HepG2 (cell line): ENCODE results near the gene DHX57. TPM values are rescaled to one million over a fixed set of nuclear protein-coding genes. Genes with fewer than 3 reads are reported as not detected.

ENCODE experiments used
- GTF2F1 ChIP-seq: fragments of 150-350 bp; IDR thresholded peaks from 2 replicates; pipeline ENCODE4 v1.6.1; 2014; ENCODE audit warnings: low read length
- KDM5A ChIP-seq: fragments of 200-600 bp; sonication (generic); IDR thresholded peaks from 2 replicates; pipeline ENCODE4 v1.7.0; 2018; ENCODE audit warnings: antibody characterized with exemption, mild to moderate bottlenecking, low read length, borderline replicate concordance
- KLF12 ChIP-seq: sonication (generic); formaldehyde crosslinking; IDR thresholded peaks from 2 replicates; pipeline ENCODE4 v1.4.0; 2020; ENCODE audit warnings: missing genetic modification reagents, borderline replicate concordance
- MATR3 ChIP-seq: sonication (generic); formaldehyde crosslinking; IDR thresholded peaks from 2 replicates; pipeline ENCODE4 v1.4.0; 2020; ENCODE audit warnings: missing genetic modification reagents
- MTA3 ChIP-seq: sonication (generic); formaldehyde crosslinking; IDR thresholded peaks from 2 replicates; pipeline ENCODE4 v1.4.0; 2020; ENCODE audit warnings: missing genetic modification reagents
- POGZ ChIP-seq: sonication (generic); formaldehyde crosslinking; IDR thresholded peaks from 2 replicates; pipeline ENCODE4 v1.4.0; 2020; ENCODE audit warnings: mild to moderate bottlenecking, missing genetic modification reagents
- REST ChIP-seq, 2 experiments: IDR thresholded peaks; 2 replicates each; pipeline ENCODE4 v1.6.1; 2011 to 2012; ENCODE audit warnings: low read length in 2 of 2, borderline replicate concordance in 1 of 2, low read depth in 1 of 2, mild to moderate bottlenecking in 1 of 2, moderate library complexity in 1 of 2
- SNAPC5 ChIP-seq: sonication (generic); formaldehyde crosslinking; IDR thresholded peaks from 2 replicates; pipeline ENCODE4 v1.8.1; 2023; ENCODE audit warnings: mild to moderate bottlenecking, missing genetic modification reagents, borderline replicate concordance
- TOE1 ChIP-seq: sonication (generic); formaldehyde crosslinking; IDR thresholded peaks from 2 replicates; pipeline ENCODE4 v1.4.0; 2020; ENCODE audit warnings: mild to moderate bottlenecking, missing genetic modification reagents
- ZBTB42 ChIP-seq: sonication (generic); formaldehyde crosslinking; IDR thresholded peaks from 2 replicates; pipeline ENCODE4 v1.5.0; 2020; ENCODE audit warnings: mild to moderate bottlenecking, missing genetic modification reagents
- ZNF251 ChIP-seq: sonication (generic); formaldehyde crosslinking; IDR thresholded peaks from 2 replicates; pipeline ENCODE4 v1.9.0; 2021; ENCODE audit warnings: mild to moderate bottlenecking, missing genetic modification reagents
- ZNF530 ChIP-seq: sonication (generic); formaldehyde crosslinking; IDR thresholded peaks from 2 replicates; pipeline ENCODE4 v1.5.0; 2020; ENCODE audit warnings: low read depth, mild to moderate bottlenecking, missing genetic modification reagents
- ZNF557 ChIP-seq: sonication (generic); formaldehyde crosslinking; IDR thresholded peaks from 2 replicates; pipeline ENCODE4 v1.4.0; 2020; ENCODE audit warnings: missing genetic modification reagents
- ZNF768 ChIP-seq: sonication (generic); formaldehyde crosslinking; IDR thresholded peaks from 2 replicates; pipeline ENCODE4 v1.4.0; 2020; ENCODE audit warnings: missing genetic modification reagents
- polyA plus RNA-seq, 8 experiments: library from polyadenylated mRNA; depleted of rRNA in 3 of 8; stranded (reverse) in 7 of 8; unstranded in 1 of 8; fragments of >200 nt; fragmentation: Illumina TruSeq in 4 of 8; extraction: Trizol in 4 of 8; gene quantifications; 2 replicates each; pipeline versions ENCODE4 v1.2.1 to v1.2.3, GENCODE V29; 2011 to 2016; ENCODE audit warnings: low read depth in 4 of 8, missing spikeins in 1 of 8, mixed read lengths in 1 of 8; ENCODE audit not compliant: insufficient read depth in 1 of 8
- total RNA-seq, 5 experiments: library from RNA; depleted of rRNA; stranded (reverse); fragments of >200 nt; fragmentation: Illumina TruSeq; extraction: Trizol; gene quantifications; 2 replicates each; pipeline ENCODE4 v1.2.3, GENCODE V29; 2016; ENCODE audit warnings: low read depth in 1 of 5
- TF ChIP-seq, protein P1 (sequence below): sonication (generic); formaldehyde crosslinking; IDR thresholded peaks from 2 replicates; pipeline ENCODE4 v1.5.0; 2020; ENCODE audit warnings: mild to moderate bottlenecking, missing genetic modification reagents, borderline replicate concordance
- TF ChIP-seq, protein P2 (sequence below): sonication (generic); formaldehyde crosslinking; IDR thresholded peaks from 2 replicates; pipeline ENCODE4 v1.4.0; 2020; ENCODE audit warnings: mild to moderate bottlenecking, low read depth, missing genetic modification reagents

DHX57 gene
- total and polyA plus RNA-seq, 2 of the 13 experiments (the other 11 are each of a cell fraction or from before 2014, with no cell fraction given), result 9.2 to 24.2 TPM

DNA sequence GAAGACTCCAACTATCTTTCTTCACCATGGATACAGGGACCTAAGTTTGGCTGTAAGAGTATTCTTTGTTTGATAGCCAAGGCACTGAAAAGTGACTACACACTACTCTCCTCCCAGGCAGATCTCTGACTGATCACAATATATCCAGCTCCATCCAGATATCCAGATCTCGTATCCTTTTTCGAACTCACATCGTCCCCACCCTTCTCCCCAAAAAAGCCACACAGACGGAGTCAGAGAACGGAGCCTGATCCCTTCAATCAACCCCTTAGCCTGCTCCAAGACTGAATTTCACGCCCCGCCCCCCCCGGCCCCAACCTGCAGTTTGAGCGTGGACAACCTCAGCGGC is 533 bp downstream of the DHX57 start (continued):
- TF ChIP-seq, protein P1, sequence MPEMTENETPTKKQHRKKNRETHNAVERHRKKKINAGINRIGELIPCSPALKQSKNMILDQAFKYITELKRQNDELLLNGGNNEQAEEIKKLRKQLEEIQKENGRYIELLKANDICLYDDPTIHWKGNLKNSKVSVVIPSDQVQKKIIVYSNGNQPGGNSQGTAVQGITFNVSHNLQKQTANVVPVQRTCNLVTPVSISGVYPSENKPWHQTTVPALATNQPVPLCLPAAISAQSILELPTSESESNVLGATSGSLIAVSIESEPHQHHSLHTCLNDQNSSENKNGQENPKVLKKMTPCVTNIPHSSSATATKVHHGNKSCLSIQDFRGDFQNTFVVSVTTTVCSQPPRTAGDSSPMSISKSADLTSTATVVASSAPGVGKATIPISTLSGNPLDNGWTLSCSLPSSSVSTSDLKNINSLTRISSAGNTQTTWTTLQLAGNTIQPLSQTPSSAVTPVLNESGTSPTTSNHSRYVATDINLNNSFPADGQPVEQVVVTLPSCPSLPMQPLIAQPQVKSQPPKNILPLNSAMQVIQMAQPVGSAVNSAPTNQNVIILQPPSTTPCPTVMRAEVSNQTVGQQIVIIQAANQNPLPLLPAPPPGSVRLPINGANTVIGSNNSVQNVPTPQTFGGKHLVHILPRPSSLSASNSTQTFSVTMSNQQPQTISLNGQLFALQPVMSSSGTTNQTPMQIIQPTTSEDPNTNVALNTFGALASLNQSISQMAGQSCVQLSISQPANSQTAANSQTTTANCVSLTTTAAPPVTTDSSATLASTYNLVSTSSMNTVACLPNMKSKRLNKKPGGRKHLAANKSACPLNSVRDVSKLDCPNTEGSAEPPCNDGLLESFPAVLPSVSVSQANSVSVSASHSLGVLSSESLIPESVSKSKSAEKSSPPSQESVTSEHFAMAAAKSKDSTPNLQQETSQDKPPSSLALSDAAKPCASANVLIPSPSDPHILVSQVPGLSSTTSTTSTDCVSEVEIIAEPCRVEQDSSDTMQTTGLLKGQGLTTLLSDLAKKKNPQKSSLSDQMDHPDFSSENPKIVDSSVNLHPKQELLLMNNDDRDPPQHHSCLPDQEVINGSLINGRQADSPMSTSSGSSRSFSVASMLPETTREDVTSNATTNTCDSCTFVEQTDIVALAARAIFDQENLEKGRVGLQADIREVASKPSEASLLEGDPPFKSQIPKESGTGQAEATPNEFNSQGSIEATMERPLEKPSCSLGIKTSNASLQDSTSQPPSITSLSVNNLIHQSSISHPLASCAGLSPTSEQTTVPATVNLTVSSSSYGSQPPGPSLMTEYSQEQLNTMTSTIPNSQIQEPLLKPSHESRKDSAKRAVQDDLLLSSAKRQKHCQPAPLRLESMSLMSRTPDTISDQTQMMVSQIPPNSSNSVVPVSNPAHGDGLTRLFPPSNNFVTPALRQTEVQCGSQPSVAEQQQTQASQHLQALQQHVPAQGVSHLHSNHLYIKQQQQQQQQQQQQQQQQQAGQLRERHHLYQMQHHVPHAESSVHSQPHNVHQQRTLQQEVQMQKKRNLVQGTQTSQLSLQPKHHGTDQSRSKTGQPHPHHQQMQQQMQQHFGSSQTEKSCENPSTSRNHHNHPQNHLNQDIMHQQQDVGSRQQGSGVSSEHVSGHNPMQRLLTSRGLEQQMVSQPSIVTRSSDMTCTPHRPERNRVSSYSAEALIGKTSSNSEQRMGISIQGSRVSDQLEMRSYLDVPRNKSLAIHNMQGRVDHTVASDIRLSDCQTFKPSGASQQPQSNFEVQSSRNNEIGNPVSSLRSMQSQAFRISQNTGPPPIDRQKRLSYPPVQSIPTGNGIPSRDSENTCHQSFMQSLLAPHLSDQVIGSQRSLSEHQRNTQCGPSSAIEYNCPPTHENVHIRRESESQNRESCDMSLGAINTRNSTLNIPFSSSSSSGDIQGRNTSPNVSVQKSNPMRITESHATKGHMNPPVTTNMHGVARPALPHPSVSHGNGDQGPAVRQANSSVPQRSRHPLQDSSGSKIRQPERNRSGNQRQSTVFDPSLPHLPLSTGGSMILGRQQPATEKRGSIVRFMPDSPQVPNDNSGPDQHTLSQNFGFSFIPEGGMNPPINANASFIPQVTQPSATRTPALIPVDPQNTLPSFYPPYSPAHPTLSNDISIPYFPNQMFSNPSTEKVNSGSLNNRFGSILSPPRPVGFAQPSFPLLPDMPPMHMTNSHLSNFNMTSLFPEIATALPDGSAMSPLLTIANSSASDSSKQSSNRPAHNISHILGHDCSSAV (CRISPR knock-in tag), result no peak
- TF ChIP-seq ZNF557 (CRISPR knock-in tag) (0 out of 2 replicates have a peak, but pooled peaks have one; percentile 24), POGZ (CRISPR knock-in tag) (no peak), ZNF768 (CRISPR knock-in tag) (no peak), TOE1 (CRISPR knock-in tag) (no peak), KLF12 (CRISPR knock-in tag) (peak; percentile 75; the same call in 1 of the 2 replicates), ZNF251 (CRISPR knock-in tag) (0 out of 2 replicates have a peak, but pooled peaks have one; percentile 27), ZNF530 (no peak), MTA3 (CRISPR knock-in tag) (no peak), SNAPC5 (no peak), KDM5A (no peak; the same call in 1 of the 2 replicates), MATR3 (CRISPR knock-in tag) (no peak), ZBTB42 (no peak), GTF2F1 (no peak), REST (IDR thresholded peaks at IDR 0.05; ENCODE audit: borderline replicate concordance in 1 of 2, low read depth in 1 of 2, low read length in 2 of 2) (no peak; a peak in 1 of 4 replicates)
- TF ChIP-seq, protein P2, sequence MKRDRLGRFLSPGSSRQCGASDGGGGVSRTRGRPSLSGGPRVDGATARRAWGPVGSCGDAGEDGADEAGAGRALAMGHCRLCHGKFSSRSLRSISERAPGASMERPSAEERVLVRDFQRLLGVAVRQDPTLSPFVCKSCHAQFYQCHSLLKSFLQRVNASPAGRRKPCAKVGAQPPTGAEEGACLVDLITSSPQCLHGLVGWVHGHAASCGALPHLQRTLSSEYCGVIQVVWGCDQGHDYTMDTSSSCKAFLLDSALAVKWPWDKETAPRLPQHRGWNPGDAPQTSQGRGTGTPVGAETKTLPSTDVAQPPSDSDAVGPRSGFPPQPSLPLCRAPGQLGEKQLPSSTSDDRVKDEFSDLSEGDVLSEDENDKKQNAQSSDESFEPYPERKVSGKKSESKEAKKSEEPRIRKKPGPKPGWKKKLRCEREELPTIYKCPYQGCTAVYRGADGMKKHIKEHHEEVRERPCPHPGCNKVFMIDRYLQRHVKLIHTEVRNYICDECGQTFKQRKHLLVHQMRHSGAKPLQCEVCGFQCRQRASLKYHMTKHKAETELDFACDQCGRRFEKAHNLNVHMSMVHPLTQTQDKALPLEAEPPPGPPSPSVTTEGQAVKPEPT (CRISPR knock-in tag), result no peak
